NK-92 (cell line): ENCODE measurements around the gene NPAS3.

Source experiments
- DNase-seq: peaks from one replicate; lab custom pipeline; 2025; ENCODE audit not compliant: unreplicated experiment; lab: John Stamatoyannopoulos, UW

The NPAS3 gene

DNA sequence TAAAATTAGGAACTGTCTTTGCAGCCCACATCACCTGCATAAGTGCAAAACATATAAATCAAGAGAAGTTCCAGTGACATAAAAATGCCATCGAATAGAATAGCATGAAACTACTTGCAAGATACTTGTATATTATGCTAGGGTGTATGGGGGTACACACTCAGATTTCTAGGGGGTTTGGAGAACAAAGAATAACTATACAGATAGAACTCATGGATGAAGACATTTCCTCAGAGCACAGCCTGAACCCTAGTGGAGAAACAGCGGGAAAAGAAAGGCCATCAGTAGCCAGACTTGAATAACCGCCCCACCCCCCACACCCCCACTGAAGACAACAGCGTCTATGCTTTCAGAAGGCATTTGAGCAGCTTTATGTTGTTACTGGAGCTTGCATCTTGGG lies 425.8 kb downstream of the NPAS3 start:
- DNase-seq = no peak

DNA sequence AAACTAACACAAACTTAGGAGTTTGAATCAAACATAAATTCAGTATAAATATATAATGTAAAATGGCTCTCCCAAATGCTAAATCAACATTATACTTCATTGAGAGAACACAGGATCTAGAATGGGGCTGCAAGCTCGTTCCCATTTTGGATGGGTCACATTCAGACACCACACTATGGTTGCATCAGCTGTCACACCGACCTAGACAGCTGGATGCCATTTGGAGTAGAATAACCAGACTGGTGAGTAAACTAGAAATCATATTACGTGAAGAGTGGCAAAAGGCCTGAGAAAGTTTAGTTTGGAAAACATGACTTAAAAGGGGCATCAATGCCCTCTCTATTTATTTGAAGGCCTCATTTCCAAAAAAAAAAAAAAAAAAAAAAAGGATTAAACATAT lies 430.4 kb downstream of the NPAS3 start:
- no peak for DNase-seq

DNA sequence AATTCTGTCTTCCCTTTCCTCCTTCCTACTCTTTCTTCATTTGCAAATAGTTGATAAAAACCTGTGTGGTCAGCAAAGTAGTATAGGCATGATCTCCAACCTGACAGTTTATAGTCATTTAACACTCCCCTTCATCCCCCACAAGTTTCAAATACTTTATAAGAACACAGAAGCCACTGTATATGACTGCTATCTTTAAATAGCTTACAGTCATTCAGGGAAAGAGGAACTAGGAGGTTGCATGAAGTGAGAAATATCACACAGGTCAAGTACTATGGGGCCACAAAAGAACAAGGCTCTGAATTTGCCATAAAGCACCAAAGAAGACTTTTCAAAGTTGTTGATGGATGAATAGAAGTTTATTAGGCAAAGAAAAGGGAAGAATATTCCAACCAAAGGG lies 431.3 kb downstream of the NPAS3 start:
- DNase-seq = no peak

DNA sequence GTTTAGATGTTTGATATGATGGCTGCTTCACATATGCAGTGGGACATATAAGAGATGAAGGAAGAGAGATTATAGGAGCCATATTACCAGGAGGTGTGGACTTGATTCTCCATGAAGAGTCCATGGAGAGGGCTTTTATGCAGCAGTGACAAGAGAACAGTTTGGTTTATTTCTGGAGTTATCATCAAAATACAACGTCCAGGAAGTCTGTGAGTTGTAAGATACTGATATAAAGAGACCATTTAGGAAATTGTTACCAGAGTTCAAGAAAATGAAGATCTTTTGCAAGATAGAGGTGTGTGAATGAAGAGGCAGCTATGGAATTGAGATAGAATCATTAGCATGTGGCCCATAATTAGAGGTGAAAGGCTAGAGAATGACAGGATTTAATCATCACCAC lies 431.7 kb downstream of the NPAS3 start:
- no peak for DNase-seq

DNA sequence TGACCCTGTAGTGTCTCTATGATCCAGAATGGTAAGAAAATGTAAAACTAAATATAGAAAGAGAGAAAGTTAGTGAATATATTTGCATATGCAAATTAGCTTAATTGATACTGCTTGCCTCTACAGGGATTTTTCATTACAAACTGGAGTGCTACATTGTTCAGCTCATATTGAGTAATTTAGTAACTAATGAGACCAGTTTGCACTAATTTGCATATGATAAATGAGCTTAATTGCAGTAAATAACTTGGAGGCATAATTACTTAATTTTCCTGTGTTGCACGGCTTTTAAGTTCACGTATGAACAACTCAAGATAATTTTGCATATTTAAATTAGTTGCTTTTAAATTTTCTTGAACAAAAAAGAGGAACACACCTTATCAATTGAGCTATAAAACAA lies 436.5 kb downstream of the NPAS3 start:
- DNase-seq = no peak

DNA sequence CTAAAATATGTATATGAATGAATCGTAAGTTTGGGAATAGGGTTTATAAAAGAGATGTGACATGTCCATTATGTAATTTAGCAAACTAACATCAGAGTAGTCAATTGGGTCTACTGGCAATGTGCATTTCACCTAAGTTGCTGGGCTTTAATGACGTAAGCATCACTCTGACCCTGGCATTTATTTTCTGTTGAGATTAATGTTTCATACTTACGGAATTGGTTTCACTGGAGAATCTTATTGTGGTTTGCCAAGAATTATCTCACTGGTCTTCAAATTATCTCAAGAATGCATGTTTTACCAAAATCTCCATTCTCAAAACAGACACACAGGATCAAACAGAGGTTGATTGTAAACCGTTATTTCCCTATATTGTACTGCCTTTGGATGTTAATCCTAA lies 437.1 kb downstream of the NPAS3 start:
- no peak for DNase-seq

DNA sequence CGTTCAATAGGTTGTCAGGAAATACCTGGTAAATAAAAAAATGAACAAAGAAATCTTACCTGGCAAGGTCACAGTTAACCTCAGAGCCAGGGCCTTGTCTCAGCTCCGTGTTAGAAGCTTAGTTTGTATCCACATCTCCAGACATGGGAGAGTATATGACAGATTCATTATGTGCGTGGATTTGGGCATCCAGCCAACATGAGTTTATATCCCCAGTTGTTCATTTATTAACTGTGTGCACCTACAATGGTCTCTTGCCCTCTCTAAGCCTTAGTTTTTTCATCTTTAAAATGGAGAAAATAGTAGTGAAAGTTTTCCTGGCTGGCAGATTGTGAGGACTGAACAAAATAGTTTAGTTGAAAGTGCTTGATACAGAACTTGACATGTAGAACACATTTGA lies 437.8 kb downstream of the NPAS3 start:
- DNase-seq = no peak

DNA sequence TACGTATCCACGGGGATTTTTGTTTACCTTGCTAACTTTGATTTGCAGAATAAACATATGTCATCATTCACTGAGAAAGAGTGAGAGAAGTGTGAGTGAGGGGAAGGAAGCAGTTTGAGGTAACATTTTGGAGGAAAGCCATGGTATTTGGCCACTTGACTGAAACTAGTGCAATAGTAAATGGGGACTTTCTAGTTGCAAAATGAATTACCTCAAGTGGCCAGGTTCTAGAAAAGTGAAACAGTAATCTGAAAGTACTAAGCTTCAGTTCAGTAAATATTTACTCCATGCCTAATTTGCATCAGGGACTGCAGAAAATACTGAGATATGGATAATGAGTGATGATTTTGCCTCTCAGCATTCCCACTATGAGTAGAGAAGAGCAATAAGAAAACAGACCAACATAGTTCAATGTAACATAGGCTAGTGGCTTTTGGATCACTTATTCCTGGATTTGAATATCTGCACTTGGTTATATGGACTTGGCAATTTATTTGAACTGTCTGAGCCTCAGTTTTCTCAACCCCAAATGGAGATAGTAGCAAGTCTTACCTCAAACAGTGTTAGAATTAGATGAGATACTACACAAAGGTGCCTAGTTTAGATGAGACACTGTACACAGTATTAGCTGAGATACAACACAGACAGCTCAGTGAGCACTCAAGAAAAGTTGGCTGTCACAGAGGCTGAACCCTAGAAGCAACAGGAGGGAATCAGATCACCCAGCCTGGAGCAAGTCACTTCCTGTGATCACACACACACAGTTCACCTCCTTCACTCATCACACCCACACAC lies 439.1 kb downstream of the NPAS3 start:
- DNase-seq = no peak

DNA sequence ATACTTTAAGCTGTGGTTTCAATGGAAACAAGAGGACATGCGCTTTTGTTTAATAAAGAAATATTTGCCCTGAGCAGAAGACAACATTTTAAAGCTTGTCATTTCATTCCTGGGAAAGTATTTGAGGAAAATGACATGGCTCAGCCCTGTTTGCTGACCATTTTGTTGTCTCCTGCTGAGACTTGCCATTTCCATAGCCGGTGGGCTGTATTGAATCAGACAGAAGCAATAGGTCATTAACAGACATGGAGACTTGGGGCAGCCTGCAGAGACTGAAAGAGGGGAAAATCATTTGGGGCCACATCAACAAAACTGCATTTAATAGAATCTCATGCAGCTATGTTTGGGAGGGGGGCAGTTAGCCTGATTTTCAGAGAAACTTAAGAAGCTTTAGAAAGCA lies 443.0 kb downstream of the NPAS3 start:
- DNase-seq = no peak

DNA sequence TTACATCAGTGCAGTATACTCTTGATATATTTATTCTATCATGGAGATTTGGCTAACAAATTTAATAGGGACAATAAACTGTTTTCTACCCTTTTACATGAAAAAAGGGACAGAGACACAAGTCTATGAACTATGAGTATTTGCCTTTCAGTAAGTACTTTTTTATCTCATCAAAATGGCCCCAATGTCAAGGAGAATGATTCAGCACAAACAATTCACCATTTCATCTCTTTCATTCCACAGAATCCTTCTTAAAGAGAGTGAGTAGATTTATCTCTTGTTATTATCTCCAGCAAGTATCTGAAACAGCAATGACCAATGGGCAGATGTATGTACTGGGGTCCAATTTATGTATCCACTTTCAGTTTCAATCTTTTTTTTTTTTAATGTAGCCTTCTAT lies 447.5 kb downstream of the NPAS3 start:
- no peak for DNase-seq

DNA sequence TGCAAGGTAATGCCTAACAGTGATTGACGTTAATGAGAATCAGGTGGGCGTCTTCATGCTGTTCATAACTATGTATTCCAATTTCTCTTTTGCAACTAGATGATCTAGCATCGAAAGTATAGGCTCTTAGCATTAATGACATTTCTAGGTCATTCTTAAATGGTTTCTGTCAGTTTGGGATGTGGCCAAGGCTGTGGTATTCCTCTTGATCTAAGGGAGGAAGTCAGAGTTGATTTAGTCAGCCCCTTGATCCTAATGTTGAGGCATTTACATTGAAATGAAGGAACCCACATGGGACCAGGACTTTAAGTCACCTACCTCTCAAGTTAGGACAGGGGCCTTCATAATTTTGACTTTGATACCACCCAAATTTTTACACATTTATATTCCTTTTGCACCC lies 448.1 kb downstream of the NPAS3 start:
- no peak for DNase-seq

DNA sequence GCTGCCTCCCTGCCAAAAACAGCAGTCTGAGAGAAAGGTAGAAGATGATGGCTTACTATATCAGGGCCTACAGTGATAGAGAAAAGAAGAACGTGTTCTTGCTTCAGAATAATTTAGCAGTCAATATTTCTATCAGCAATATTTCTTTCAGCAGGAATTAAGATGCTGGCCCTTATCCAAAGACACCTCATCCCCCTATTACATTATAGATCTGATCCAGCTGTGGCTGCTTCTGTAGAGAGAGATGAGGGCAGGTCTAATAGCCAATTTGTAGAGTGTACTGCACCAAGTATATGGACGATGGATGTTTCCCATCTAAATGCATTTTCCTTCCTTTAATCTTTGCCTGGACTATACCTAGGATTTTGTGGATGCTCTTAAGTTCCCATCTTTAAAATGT lies 451.7 kb downstream of the NPAS3 start:
- DNase-seq = no peak

DNA sequence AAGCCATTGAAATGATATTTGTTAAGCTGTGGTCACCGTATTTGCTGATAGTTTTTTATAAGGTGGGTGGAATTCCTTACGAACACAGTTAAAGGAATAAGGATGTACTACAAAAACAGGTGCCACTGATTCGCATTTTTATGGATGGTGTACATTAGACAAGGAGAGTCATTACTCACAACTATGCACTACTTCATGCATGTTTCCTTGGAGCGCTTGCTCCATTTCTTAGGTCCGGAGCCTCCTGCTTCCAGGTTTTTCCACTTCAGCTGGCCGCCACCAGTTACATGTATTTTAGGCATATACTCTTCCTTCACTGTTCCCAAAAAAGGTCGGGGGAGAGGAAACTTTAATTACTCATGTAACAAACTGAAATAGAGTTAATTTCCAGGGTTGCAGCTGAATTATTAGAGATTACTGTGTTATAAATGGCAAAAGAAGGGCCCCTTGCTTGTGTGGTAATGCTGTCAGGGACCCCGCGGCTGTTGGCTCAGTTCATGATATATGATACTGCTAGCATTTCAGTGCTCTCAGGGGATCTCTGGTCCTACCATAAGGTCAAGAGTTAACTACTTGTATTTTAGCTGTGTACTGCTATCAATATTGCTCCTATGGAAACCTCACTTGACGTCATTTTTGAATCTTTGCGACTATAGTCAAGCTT lies 454.7 kb downstream of the NPAS3 start:
- no peak for DNase-seq

DNA sequence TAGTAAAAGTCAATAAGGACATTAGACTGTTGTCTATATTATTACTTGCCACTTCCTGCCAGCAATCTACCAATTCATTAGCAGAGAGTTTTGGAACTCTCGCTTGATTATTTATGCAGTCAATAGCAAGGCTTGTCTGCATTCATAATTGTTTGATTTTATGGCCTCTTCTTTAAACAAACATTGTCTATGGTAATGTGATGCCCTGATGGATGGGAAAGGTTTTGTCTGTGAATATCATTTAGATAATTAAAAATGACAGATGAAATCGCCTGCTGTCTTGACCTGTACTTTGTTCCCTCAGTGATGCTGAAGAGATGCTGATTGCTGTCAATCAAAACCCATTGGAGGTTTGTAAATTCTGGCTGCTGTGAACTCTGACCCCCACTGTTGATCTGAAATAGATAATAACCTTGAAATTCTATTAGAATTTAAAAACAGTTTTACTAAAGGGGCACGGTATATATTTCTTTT lies 455.3 kb downstream of the NPAS3 start:
- no peak for DNase-seq

DNA sequence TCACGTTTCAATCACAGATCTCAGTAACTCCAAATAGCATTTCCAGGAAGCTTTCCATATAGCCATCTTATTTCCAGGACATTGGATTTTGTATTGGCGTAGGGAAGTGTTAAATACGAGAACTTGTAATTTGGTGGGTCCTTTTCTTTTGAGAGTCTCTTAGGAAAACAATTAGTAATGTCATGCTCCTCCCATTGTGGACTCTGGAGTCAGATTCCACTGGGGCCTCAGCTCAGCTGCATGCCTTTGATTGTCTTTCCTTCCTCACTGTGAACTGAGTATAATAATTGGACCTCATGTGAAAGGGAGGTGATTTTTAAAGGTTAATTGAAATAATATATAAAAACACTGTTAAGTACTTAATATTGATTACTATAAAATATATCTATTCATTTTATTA lies 462.6 kb downstream of the NPAS3 start:
- DNase-seq = no peak

DNA sequence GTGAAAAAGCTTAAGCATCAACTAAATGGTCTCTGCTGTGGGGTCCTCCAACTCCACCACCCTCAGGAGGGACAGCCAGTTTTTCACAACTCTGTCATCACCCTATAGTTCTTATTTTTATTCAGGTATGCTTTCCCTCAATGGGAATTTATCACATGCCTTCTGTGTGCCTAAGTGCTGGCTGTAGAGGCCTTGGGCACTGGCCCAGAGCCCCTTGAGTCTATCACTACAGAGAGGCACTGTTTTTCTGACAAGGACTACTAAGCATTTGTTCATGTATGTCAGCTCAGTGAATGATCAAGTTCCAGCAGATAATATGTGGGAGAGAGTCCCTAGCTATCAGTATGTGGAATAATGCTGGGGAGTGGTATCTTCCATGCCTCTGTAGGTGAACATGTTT lies 463.9 kb downstream of the NPAS3 start:
- DNase-seq = no peak

DNA sequence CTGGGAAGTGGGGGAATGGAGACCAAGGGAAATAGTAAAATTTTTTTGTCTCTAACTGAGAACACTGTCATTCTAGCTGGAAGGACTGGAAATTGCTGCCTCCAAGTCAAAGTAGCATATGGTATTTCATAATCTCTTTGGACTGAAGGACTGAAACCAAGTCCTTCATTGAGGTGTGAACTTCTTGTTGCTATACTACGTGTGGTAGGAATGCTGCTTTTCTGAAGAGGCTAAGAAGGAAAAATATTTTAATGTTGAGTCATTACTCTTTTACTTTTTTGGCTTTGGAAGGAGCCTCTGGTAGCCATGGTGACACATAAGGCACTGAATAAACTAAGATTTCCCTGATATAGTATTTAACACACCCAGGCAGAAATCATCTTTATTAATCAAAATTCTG lies 465.4 kb downstream of the NPAS3 start:
- no peak for DNase-seq

DNA sequence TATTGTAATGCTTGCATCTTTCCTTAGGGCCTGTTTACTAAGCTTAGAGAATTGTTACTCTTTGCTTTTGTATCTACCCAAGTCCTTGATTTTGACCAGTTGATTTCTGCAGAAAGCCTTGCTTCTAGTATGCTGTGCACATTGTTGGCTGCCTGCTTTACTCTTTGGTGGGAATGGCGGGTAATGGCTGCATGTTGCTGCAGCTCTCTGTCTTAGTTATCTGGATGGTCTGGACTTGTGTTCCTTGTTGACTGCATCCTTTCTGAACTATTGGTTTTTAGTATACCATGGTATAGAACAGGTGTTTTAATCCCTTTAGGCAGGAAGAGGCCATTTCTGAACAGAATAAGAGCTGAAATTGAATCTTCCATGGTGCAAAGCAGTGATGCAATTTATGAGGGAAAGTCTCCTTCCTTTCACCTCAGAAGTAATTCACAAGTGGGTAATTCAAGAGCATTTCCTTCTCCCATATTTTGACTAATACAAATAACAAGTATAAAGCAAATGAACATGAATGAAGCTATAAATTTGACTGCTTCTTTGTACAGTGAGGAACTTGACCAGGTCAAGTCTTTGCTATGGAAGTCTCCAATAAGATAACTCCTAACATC lies 466.4 kb downstream of the NPAS3 start:
- DNase-seq = no peak

DNA sequence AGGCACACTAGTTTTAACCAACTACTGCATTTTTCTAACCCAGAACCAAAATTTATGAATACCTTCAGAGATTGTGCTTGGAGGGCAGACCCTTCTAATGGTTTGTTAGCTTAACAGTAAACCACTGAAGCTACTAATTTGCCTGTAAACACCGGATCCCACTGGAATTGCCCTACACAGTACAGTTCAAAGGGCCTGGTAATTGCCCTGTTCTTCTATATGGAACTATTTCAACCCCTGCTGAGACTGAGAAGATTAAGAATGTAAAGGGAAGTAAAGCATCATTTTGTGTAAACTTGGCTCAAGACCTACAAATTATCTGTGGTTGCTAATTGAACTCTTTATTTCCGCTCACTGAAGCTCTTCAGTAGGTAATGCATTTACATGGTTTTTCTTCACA lies 468.1 kb downstream of the NPAS3 start:
- DNase-seq = no peak

DNA sequence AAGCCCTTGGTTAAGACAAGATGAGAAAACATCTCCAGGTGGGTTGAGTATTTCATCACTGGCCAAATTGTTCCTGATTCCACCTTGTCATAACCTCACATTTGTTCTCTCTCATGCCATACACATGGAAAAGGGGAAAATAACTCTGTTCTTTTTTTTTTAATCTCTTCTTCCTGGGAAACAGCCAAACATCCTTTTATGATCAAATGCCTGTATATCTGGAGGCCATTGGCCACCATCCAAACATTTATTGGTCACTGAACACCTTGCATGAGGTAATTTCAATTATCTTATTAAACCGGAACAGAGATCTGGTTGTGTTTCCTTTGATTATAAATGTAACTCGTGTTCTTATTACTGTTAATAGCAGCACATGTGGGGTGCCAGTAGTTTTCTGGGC lies 469.6 kb downstream of the NPAS3 start:
- DNase-seq = no peak

DNA sequence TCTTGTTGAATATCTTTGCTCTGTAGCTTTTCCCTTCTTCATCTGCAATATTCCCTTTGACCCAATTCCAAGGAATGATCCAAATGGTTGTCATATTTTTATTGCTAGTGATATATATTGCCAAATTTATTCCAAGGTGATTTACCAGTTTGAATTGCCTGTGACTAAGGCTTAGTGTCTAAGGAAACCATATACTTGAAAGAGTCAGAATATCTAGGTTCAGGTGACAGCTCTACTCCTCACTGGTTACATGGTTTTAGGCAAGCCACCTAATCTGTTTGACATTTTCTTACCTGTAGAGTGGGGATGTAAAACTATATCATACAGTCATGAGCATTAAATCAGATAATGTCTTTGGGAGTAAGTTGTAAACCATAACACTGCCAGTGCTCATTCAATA lies 473.8 kb downstream of the NPAS3 start:
- DNase-seq = no peak

DNA sequence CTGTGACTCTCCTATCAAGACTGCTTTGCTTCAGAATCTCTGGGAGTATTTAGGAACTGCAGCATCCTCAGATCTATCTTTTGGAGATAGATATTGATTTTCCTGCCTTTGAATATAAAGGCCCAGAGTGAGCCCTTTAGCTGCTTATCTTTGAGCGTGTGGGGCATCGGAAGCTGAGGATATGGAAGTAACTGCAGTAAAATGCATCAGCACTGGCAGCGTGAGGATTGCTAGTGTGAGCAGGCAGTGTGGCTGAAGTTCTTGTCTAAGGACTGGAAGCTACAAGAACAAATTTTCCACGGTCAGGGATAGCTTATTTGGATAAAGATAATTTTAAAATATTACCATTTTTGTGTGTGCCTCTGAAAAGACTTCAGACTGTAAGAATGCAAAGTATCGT lies 474.7 kb downstream of the NPAS3 start:
- no peak for DNase-seq
